ENCODE data around the gene COL6A5.

COL6A5 gene

DNA sequence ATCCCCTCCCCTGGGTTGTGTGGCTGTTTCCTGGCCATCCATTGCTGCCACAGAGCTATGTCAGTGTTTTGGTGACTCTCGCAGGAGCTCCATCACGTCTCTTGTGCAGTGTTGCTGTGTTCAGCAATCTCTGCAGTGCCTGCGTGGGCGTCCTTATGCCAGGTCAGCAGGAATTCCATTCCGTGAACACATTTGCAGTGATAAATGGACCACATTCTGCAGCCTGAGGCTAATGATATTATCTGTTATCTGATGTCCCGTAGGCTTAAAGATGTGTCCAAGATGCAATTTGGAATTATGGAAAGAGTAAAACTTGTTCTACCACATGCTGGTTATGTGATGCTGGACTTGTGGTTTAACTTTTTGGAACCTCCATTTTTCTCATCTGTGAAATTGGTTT is 146.0 kb downstream of the COL6A5 start:
- Histone ChIP-seq H3F3A (ENCODE audit: insufficient read depth) (no peaks in the 10 kb centered on the region), H3K36me3 (ENCODE audit: low read length) (no peaks in the 10 kb centered on the region), H3K79me2 (ENCODE audit: insufficient read depth, low read length) (no peaks in the 10 kb centered on the region), H3K9me3 (ENCODE audit: insufficient read depth, low read length) (no peaks in the 10 kb centered on the region), H4K20me1 (ENCODE audit: low read depth, low read length) (no peaks in the 10 kb centered on the region), H2AFZ (ENCODE audit: low read depth, low read length, severe bottlenecking) (no peak overlapping the region), H3K27ac (ENCODE audit: low read depth, low read length) (no peak overlapping the region), H3K9me2 (replicated peaks; ENCODE audit: insufficient read depth, low read length) (no peaks in the 10 kb centered on the region), H3K27me3 (ENCODE audit: low read length) (no peaks in the 10 kb centered on the region), H3K4me2 (ENCODE audit: low read depth, low read length, poor library complexity, severe bottlenecking) (no peak overlapping the region), H3K9ac (ENCODE audit: low read length) (no peak overlapping the region), H3K4me3 (ENCODE audit: insufficient read depth, low read length, poor library complexity, severe bottlenecking) (no peak overlapping the region)
- TF ChIP-seq EZH2phosphoT487 (conservative IDR thresholded peaks at IDR 0.05; ENCODE audit: low read length) (no peak), CTCF (IDR thresholded peaks at IDR 0.05; ENCODE audit: insufficient read depth, low read length, poor library complexity, severe bottlenecking) (no peak)

- no peak overlapping the region for H3K9ac ChIP-seq (ENCODE audit: low read length)
- H3K9me2 ChIP-seq (replicated peaks; ENCODE audit: insufficient read depth, low read length), result no peaks in the 10 kb centered on the region
- no peaks in the 10 kb centered on the region for H3K27me3 ChIP-seq (ENCODE audit: low read length)
- H3F3A ChIP-seq (ENCODE audit: insufficient read depth), result no peaks in the 10 kb centered on the region
- no peak overlapping the region for H2AFZ ChIP-seq (ENCODE audit: low read depth, low read length, severe bottlenecking)
- no peak overlapping the region for H3K27ac ChIP-seq (ENCODE audit: low read depth, low read length)
- H3K4me3 ChIP-seq (ENCODE audit: insufficient read depth, low read length, poor library complexity, severe bottlenecking), result no peak overlapping the region
- no peak overlapping the region for H3K4me2 ChIP-seq (ENCODE audit: low read depth, low read length, poor library complexity, severe bottlenecking)
- no peaks in the 10 kb centered on the region for H3K79me2 ChIP-seq (ENCODE audit: insufficient read depth, low read length)
- no peak for TF ChIP-seq EZH2phosphoT487 (conservative IDR thresholded peaks at IDR 0.05; ENCODE audit: low read length)
- no peak for TF ChIP-seq CTCF (IDR thresholded peaks at IDR 0.05; ENCODE audit: insufficient read depth, low read length, poor library complexity, severe bottlenecking)
- H3K9me3 ChIP-seq (ENCODE audit: insufficient read depth, low read length), result no peaks in the 10 kb centered on the region
- H3K36me3 ChIP-seq (ENCODE audit: low read length), result no peaks in the 10 kb centered on the region
- H4K20me1 ChIP-seq (ENCODE audit: low read depth, low read length), result no peaks in the 10 kb centered on the region
These were observed 159.2 kb downstream of the COL6A5 start for GRCh38 chr3:130504701-130505100.

- H3K4me3 ChIP-seq (ENCODE audit: insufficient read depth, low read length, poor library complexity, severe bottlenecking), result no peak overlapping the region
- H3K36me3 ChIP-seq (ENCODE audit: low read length), result no peaks in the 10 kb centered on the region
- H2AFZ ChIP-seq (ENCODE audit: low read depth, low read length, severe bottlenecking), result no peak overlapping the region
- no peak for TF ChIP-seq CTCF (IDR thresholded peaks at IDR 0.05; ENCODE audit: insufficient read depth, low read length, poor library complexity, severe bottlenecking)
- TF ChIP-seq EZH2phosphoT487 (conservative IDR thresholded peaks at IDR 0.05; ENCODE audit: low read length), result no peak
- H3K4me2 ChIP-seq (ENCODE audit: low read depth, low read length, poor library complexity, severe bottlenecking), result no peak overlapping the region
- H3K9me3 ChIP-seq (ENCODE audit: insufficient read depth, low read length), result no peaks in the 10 kb centered on the region
- no peak overlapping the region for H3K9ac ChIP-seq (ENCODE audit: low read length)
- no peaks in the 10 kb centered on the region for H3K79me2 ChIP-seq (ENCODE audit: insufficient read depth, low read length)
- H4K20me1 ChIP-seq (ENCODE audit: low read depth, low read length), result no peaks in the 10 kb centered on the region
- H3K27me3 ChIP-seq (ENCODE audit: low read length), result no peaks in the 10 kb centered on the region
- H3K27ac ChIP-seq (ENCODE audit: low read depth, low read length), result no peak overlapping the region
- no peaks in the 10 kb centered on the region for H3K9me2 ChIP-seq (replicated peaks; ENCODE audit: insufficient read depth, low read length)
- H3F3A ChIP-seq (ENCODE audit: insufficient read depth), result no peaks in the 10 kb centered on the region
These were observed 160.6 kb downstream of the COL6A5 start for GRCh38 chr3:130506031-130506430.
